Measurements from ENCODE around the gene ALB. TPM values are rescaled to one million over a fixed set of nuclear protein-coding genes. Genes with fewer than 3 reads are reported as not detected.

Gene ALB
- polyA plus RNA-seq, 1 experiment: not detected

DNA sequence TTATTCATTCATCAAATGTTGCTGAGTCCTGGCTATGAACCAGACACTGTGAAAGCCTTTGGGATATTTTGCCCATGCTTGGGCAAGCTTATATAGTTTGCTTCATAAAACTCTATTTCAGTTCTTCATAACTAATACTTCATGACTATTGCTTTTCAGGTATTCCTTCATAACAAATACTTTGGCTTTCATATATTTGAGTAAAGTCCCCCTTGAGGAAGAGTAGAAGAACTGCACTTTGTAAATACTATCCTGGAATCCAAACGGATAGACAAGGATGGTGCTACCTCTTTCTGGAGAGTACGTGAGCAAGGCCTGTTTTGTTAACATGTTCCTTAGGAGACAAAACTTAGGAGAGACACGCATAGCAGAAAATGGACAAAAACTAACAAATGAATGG is 30.2 kb downstream of the ALB start:
- POLR2A ChIA-PET: no interaction called here
- no peak overlapping the region for H3K4me3 ChIP-seq (ENCODE audit: low read depth, low read length)
- H3K36me3 ChIP-seq (ENCODE audit: control insufficient read depth, insufficient read depth, low read length): no peaks in the 10 kb centered on the region
- DNase-seq (ENCODE audit: low read depth): no peak
- CTCF ChIA-PET: interaction anchor here (0.8 to 1.9 kb wide), 5 partner anchors 9 to 139 kb away, joined by 3 to 6 read pairs (median 4); no protein-coding TSS in a partner anchor
- H3K27me3 ChIP-seq (ENCODE audit: control insufficient read depth, insufficient read depth, low read length): no peaks in the 10 kb centered on the region; the same call in 1 of the 2 replicates
- TF ChIP-seq, protein P1, sequence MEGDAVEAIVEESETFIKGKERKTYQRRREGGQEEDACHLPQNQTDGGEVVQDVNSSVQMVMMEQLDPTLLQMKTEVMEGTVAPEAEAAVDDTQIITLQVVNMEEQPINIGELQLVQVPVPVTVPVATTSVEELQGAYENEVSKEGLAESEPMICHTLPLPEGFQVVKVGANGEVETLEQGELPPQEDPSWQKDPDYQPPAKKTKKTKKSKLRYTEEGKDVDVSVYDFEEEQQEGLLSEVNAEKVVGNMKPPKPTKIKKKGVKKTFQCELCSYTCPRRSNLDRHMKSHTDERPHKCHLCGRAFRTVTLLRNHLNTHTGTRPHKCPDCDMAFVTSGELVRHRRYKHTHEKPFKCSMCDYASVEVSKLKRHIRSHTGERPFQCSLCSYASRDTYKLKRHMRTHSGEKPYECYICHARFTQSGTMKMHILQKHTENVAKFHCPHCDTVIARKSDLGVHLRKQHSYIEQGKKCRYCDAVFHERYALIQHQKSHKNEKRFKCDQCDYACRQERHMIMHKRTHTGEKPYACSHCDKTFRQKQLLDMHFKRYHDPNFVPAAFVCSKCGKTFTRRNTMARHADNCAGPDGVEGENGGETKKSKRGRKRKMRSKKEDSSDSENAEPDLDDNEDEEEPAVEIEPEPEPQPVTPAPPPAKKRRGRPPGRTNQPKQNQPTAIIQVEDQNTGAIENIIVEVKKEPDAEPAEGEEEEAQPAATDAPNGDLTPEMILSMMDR (IDR thresholded peaks at IDR 0.05; ENCODE audit: insufficient read depth, low read depth, low read length): peak; percentile 54

GRCh38 chr4:73435984-73436383 is 31.9 kb downstream of the ALB start, which contains the start of gene AFP:
AFP (plus strand) TSS chr4:73436221; CDS start chr4:73436263, 42 bp downstream.
- POLR2A ChIA-PET: no interaction called here
- H3K4me3 ChIP-seq (ENCODE audit: low read depth, low read length): no peak within 1 kb of the TSS
- H3K36me3 ChIP-seq (ENCODE audit: control insufficient read depth, insufficient read depth, low read length): no peaks in the 10 kb centered on the region
- TF ChIP-seq, protein P1 (IDR thresholded peaks at IDR 0.05; ENCODE audit: insufficient read depth, low read depth, low read length): no peak
- DNase-seq (ENCODE audit: low read depth): no peak
- no peaks in the 10 kb centered on the region for H3K27me3 ChIP-seq (ENCODE audit: control insufficient read depth, insufficient read depth, low read length)
- CTCF ChIA-PET: no interaction called here

DNA sequence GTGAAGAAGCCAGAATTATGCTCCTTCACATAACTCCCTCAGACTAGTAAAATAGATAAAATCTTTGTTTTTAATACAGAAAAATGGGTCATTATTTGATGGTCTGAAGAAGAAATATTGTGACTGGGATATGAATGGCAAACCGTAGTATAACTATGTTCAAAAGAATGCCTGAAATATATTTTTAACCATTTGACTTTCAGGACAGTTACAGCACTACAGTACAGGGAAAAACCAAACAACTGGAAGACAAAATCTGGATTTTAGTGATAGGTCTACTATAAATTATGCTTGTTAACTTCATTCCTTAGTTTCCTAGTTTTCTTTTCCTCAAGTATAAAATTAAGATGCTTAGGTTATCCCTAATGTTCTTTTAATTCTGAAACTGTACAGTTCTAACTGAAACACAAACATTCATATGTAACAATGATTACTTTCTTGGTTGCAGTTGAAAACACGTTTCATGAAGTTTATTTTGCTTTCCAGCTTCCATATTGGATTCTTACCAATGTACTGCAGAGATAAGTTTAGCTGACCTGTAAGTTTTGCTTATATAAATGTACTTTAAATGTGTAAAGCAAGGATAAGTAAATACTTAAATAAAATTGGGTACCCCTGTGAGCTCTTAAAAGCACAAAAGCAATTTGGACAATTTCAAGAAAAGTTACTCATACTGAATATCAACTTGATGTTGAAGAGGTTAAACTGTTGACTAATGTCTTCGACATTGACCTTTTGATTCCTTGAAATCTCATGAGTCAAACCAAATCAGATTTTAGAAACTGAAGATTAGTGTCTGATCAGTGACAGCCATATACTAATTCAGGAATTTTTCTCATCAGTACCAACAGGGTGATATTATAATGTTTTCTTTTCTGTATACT is 32.8 kb downstream of the ALB start:
- CTCF ChIA-PET: interaction anchor here (1.9 kb wide), 1 partner anchor 10 kb away, joined by 10 read pairs; no protein-coding TSS in a partner anchor
- H3K36me3 ChIP-seq (ENCODE audit: control insufficient read depth, insufficient read depth, low read length): no peaks in the 10 kb centered on the region
- DNase-seq (ENCODE audit: low read depth): no peak
- H3K4me3 ChIP-seq (ENCODE audit: low read depth, low read length): no peak overlapping the region
- POLR2A ChIA-PET: no interaction called here
- H3K27me3 ChIP-seq (ENCODE audit: control insufficient read depth, insufficient read depth, low read length): 0 out of 2 replicates have a peak, but pooled peaks cover 2% of the 10 kb centered on the region
- TF ChIP-seq, protein P1 (IDR thresholded peaks at IDR 0.05; ENCODE audit: insufficient read depth, low read depth, low read length): no peak

DNA sequence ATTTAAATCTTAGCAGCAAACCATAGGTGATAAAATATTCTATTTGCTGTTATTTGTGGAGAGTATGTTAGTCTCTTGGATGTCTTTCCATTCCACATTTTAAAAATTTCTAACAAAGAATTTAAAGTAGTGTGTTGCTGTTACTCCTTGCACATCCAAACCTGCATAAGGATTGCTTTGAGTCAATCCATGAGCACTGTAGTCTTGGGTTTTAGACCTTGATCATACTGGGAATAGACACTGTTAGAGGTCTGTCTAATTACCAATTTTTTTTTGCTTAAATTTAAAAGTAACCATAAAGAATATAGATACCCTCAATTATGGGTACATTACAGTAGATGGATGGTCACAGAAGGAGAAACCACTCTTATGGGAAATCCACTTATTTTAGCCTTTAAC is 33.5 kb downstream of the ALB start:
- H3K27me3 ChIP-seq (ENCODE audit: control insufficient read depth, insufficient read depth, low read length): 0 out of 2 replicates have a peak, but pooled peaks cover 2% of the 10 kb centered on the region
- CTCF ChIA-PET: interaction anchor here (1.0 to 1.9 kb wide), 2 partner anchors 9 to 20 kb away, joined by 4 to 10 read pairs; no protein-coding TSS in a partner anchor
- H3K4me3 ChIP-seq (ENCODE audit: low read depth, low read length): no peak overlapping the region
- TF ChIP-seq, protein P1 (IDR thresholded peaks at IDR 0.05; ENCODE audit: insufficient read depth, low read depth, low read length): no peak
- POLR2A ChIA-PET: no interaction called here
- DNase-seq (ENCODE audit: low read depth): no peak
- no peaks in the 10 kb centered on the region for H3K36me3 ChIP-seq (ENCODE audit: control insufficient read depth, insufficient read depth, low read length)

DNA sequence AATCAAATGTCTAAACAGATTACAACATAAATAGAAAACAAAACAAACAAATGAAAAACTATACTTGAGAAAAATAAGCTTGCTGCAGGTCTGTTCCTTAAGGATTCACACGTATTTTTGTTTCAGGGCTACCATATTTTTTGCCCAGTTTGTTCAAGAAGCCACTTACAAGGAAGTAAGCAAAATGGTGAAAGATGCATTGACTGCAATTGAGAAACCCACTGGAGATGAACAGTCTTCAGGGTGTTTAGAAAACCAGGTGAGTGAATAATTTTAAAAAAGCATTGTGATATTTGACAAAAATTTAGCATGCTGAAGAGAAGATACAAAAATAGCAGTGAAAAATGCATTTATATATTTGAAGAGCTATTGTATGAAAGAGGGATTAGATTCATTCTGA is 34.0 kb downstream of the ALB start:
- TF ChIP-seq, protein P1 (IDR thresholded peaks at IDR 0.05; ENCODE audit: insufficient read depth, low read depth, low read length): no peak
- DNase-seq (ENCODE audit: low read depth): no peak
- Histone ChIP-seq H3K36me3 (ENCODE audit: control insufficient read depth, insufficient read depth, low read length) (no peaks in the 10 kb centered on the region), H3K4me3 (ENCODE audit: low read depth, low read length) (no peak overlapping the region), H3K27me3 (ENCODE audit: control insufficient read depth, insufficient read depth, low read length) (0 out of 2 replicates have a peak, but pooled peaks cover 2% of the 10 kb centered on the region)
- CTCF ChIA-PET: interaction anchor here (0.6 to 1.9 kb wide), 4 partner anchors 9 to 20 kb away, joined by 3 to 10 read pairs (median 4); no protein-coding TSS in a partner anchor
- POLR2A ChIA-PET: no interaction called here

Measured in BJ (cell line).